ENCODE data around the gene TACC2. TPM values are rescaled to one million over a fixed set of nuclear protein-coding genes. Genes with fewer than 3 reads are reported as not detected.

Gene TACC2
- total RNA-seq, 3 donors from 2014 or later: 26.1 to 30.5 (median 28.5) TPM

DNA sequence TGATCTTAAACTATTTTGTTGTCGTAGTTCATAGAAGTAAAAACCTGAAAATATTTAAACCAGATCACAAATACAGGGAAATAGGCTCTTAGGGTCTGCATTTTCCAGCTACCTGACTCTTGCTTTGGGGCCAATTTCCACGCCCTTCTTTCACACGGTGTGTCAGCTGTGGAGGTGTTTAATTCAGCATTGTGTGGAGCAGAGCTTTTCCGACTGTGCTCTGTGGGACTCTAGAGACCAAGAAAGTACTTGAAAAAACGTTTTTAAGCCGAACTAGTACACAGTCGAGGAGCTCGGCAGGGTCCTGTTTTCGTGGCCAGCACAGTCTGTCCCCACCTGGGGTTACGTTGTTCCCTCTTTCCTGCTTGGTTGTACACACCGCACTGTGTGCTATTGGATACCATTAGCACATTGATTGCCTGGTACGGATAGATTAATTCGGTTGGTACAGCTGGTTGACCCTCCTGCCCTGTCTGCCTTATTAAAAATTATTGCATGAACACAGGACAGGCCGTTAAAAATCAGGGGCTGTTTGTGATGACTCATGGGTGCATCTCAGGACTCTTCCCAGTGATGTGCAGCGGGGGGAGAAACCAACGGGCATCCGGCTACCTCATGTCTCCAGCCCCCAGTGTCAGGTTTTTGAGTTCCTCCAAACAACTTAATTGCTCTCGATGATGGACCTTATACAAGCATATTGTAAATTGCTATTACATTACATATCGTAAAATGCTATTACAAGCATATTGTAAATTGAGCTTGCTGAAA lies 201.4 kb downstream of the TACC2 start:
- no peak for DNase-seq (ENCODE audit: low spot score in 2 of 2)
- Histone ChIP-seq H3K27ac (no peak overlapping the region), H3K36me3 (no peaks in the 10 kb centered on the region), H3K9me3 (no peaks in the 10 kb centered on the region), H3K4me3 (no peak overlapping the region), H3K27me3 (no peaks in the 10 kb centered on the region), H3K4me1 (no peaks in the 10 kb centered on the region)
- TF ChIP-seq, protein P1, sequence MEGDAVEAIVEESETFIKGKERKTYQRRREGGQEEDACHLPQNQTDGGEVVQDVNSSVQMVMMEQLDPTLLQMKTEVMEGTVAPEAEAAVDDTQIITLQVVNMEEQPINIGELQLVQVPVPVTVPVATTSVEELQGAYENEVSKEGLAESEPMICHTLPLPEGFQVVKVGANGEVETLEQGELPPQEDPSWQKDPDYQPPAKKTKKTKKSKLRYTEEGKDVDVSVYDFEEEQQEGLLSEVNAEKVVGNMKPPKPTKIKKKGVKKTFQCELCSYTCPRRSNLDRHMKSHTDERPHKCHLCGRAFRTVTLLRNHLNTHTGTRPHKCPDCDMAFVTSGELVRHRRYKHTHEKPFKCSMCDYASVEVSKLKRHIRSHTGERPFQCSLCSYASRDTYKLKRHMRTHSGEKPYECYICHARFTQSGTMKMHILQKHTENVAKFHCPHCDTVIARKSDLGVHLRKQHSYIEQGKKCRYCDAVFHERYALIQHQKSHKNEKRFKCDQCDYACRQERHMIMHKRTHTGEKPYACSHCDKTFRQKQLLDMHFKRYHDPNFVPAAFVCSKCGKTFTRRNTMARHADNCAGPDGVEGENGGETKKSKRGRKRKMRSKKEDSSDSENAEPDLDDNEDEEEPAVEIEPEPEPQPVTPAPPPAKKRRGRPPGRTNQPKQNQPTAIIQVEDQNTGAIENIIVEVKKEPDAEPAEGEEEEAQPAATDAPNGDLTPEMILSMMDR (IDR thresholded peaks at IDR 0.05): no peak
- TF ChIP-seq POLR2A (IDR thresholded peaks at IDR 0.05) (no peak), POLR2AphosphoS5 (IDR thresholded peaks at IDR 0.05) (no peak)
- intact Hi-C loops (cut with DNase I; ENCODE audit: low total_unique reads): no loop called here

DNA sequence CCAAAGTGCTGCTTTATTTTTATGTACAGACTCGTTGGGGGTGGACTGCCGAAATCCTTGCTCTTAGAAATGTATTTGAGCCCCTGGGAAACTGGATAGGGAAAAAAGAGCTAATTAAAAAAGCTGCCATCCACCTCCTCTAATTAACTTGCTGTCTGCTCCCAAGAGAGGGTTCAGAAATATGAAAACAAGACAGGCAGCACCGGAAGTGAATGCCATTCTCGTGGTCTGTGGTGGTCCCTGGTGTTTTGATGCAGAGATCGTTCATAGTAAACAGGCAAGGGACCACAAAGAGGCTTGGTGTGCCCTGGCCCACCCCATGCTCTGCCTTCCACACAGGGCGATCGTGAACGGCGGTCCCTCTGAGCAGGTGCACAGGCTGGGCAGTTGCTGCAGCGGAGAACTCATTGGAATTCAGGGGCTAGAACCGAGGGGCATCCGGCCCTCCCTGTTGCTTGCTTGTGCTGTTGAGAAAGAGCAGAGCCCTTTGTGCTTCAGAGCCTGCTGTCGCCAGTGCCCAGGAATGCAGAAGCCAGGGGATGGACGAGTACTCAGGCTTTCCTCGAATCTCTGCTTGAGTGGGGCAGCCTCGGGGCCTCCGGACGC lies 203.1 kb downstream of the TACC2 start:
- TF ChIP-seq POLR2A (IDR thresholded peaks at IDR 0.05) (no peak), POLR2AphosphoS5 (IDR thresholded peaks at IDR 0.05) (no peak)
- TF ChIP-seq, protein P1 (IDR thresholded peaks at IDR 0.05): no peak
- DNase-seq (ENCODE audit: low spot score in 2 of 2): no peak
- H3K27me3 ChIP-seq: no peaks in the 10 kb centered on the region
- H3K27ac ChIP-seq: no peak overlapping the region
- H3K9me3 ChIP-seq: no peaks in the 10 kb centered on the region
- intact Hi-C loops (cut with DNase I; ENCODE audit: low total_unique reads): no loop called here
- no peak overlapping the region for H3K4me3 ChIP-seq
- H3K4me1 ChIP-seq: no peaks in the 10 kb centered on the region
- H3K36me3 ChIP-seq: no peaks in the 10 kb centered on the region

DNA sequence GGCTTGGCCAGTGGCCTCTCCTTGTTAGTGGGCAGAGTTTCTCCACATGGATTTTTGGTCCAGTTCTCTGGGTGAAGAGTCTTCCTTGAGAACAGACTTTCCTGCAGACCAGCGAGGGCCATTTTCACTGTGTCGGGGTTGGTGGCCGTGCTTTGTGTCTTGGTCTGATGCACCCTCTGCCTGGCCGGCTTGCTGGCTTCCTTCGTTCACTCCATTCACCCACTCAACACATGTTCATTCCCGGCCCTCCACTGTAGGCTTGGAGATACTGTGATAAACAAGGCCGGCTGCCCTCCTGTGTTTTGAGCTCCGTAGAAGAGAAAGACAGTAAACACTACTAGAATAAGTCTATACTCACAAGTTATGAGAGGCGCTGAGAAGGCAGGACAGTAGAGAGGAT lies 205.3 kb downstream of the TACC2 start:
- H3K27ac ChIP-seq: no peak overlapping the region
- H3K36me3 ChIP-seq: no peaks in the 10 kb centered on the region
- H3K27me3 ChIP-seq: no peaks in the 10 kb centered on the region
- H3K4me1 ChIP-seq: no peaks in the 10 kb centered on the region
- intact Hi-C loops (cut with DNase I; ENCODE audit: low total_unique reads): no loop called here
- no peaks in the 10 kb centered on the region for H3K9me3 ChIP-seq
- TF ChIP-seq, protein P1 (IDR thresholded peaks at IDR 0.05): no peak
- TF ChIP-seq POLR2AphosphoS5 (IDR thresholded peaks at IDR 0.05): no peak
- TF ChIP-seq POLR2A (IDR thresholded peaks at IDR 0.05): no peak
- no peak overlapping the region for H3K4me3 ChIP-seq
- DNase-seq (ENCODE audit: low spot score in 2 of 2): no peak

DNA sequence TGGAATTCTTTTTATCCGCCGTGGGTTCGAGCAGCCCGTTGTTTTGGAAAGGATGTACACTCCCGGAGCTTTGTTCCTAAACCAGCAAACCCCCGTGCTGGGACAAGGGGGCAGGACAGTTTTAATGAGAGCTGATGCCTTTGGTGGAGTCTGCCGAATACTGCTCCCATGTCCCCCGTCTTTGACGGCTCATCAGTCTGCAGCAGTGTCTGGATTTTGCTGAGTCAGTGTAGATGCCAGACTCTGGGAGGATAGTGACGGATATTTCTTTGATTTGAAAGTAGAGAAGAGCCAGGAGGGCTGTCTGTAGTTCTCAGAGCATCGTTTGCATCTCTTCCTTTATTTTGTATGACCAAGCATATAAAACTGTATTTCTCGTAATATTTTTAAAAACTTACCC lies 207.3 kb downstream of the TACC2 start:
- intact Hi-C loops (cut with DNase I; ENCODE audit: low total_unique reads): no loop called here
- DNase-seq (ENCODE audit: low spot score in 2 of 2): no peak
- no peak overlapping the region for H3K27ac ChIP-seq
- no peak overlapping the region for H3K4me3 ChIP-seq
- H3K4me1 ChIP-seq: no peaks in the 10 kb centered on the region
- no peak for TF ChIP-seq POLR2A (IDR thresholded peaks at IDR 0.05)
- TF ChIP-seq, protein P1 (IDR thresholded peaks at IDR 0.05): no peak
- TF ChIP-seq POLR2AphosphoS5 (IDR thresholded peaks at IDR 0.05): no peak
- H3K27me3 ChIP-seq: no peaks in the 10 kb centered on the region
- H3K9me3 ChIP-seq: no peaks in the 10 kb centered on the region
- no peaks in the 10 kb centered on the region for H3K36me3 ChIP-seq

DNA sequence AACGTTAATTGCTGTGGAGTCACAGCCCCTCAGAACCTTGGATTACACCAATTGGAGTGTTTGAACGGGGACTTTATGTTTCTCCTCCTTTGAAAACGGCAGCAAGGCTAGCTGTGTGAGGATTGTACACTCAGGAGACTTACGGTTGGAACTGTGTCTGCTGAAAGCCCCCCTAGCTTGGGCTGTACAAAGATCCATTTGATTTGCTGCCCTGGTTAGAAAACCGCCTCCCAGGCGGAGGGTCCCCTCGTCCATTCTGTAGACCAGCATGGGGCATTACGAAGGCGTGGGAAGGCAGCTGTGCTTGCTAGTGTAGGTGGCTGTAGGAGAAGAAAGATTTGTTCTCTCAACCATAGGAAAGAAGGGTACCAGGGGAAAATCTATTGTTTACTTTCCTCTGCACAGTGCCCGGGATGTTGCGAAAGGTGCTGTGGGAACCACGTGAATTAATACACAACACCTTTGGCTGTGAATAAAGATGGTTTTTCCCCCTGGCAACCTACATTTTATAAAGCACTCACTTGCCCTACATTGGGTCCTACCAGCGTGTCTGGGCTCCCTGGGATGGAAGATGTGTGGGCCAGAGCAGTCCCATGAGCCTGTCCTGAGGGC lies 208.8 kb downstream of the TACC2 start:
- TF ChIP-seq, protein P1 (IDR thresholded peaks at IDR 0.05): no peak
- TF ChIP-seq POLR2A (IDR thresholded peaks at IDR 0.05) (no peak), POLR2AphosphoS5 (IDR thresholded peaks at IDR 0.05) (no peak)
- no peak overlapping the region for H3K27ac ChIP-seq
- no peaks in the 10 kb centered on the region for H3K36me3 ChIP-seq
- no peaks in the 10 kb centered on the region for H3K4me1 ChIP-seq
- DNase-seq (ENCODE audit: low spot score in 2 of 2): no peak
- no peaks in the 10 kb centered on the region for H3K27me3 ChIP-seq
- intact Hi-C loops (cut with DNase I; ENCODE audit: low total_unique reads): no loop called here
- no peak overlapping the region for H3K4me3 ChIP-seq
- no peaks in the 10 kb centered on the region for H3K9me3 ChIP-seq
